ENCODE measurements around the gene ARMC10.

Gene ARMC10

DNA sequence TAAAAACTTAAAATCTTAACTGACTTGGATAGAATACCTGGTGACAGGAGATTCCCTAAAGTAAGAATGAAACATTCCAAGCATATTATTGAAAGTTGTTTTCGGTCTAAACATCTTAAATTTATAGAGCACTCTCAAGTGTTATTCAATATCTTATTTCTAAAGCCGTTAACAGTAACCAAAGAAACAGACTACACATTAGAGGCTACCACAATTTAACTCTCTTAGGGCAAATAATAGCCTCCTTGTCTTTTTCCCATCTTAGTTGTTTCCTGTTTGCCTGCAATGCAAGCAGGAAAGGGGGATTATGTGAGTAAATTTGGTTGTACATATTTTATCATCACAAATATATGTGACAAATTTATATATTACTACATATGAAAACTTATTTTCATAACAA lies 42.5 kb downstream of the ARMC10 start:
- no peak overlapping the region for H2BK120ac ChIP-seq (ENCODE audit: low read depth, low read length)
- H3K4me1 ChIP-seq (ENCODE audit: control insufficient read depth, insufficient read depth, low read depth, low read length) = peaks cover 7% of the 10 kb centered on the region
- no peak overlapping the region for H3K14ac ChIP-seq (ENCODE audit: low read length in 2 of 2)
- no peak overlapping the region for H2BK5ac ChIP-seq (ENCODE audit: low read depth, low read length, poor library complexity, severe bottlenecking)
- H2AFZ ChIP-seq (ENCODE audit: low read depth, low read length) = no peak overlapping the region
- no peak overlapping the region for H3K4me2 ChIP-seq (ENCODE audit: low read length, poor library complexity, severe bottlenecking)
- H3K9me3 ChIP-seq (ENCODE audit: control insufficient read depth, low read length) = no peaks in the 10 kb centered on the region
- H2BK15ac ChIP-seq (ENCODE audit: low read depth, poor library complexity, severe bottlenecking) = no peak overlapping the region
- no peak overlapping the region for H3K4ac ChIP-seq (ENCODE audit: low read depth in 1 of 2, low read length in 2 of 2)
- peaks cover 0 to 45% of the 10 kb centered on the region in 2 experiments for H3K36me3 ChIP-seq (ENCODE audit: control insufficient read depth in 1 of 2, insufficient read depth in 2 of 2, low read depth in 1 of 2, low read length in 2 of 2)
- no peak overlapping the region for H4K8ac ChIP-seq (ENCODE audit: low read length)
- no peak overlapping the region for H3K27ac ChIP-seq (ENCODE audit: low read length, poor library complexity, severe bottlenecking)
- H4K91ac ChIP-seq (ENCODE audit: low read length) = no peak overlapping the region
- H2BK12ac ChIP-seq (ENCODE audit: low read length in 2 of 2) = no peak overlapping the region
- H3K27me3 ChIP-seq (ENCODE audit: control insufficient read depth in 1 of 2, insufficient read depth in 1 of 2, low read length in 2 of 2) = no peaks in the 10 kb centered on the region
- no peak overlapping the region for H3K18ac ChIP-seq (ENCODE audit: low read depth in 1 of 2, low read length in 2 of 2)
- no peak overlapping the region for H3K4me3 ChIP-seq (ENCODE audit: insufficient read depth in 1 of 2, low read depth in 1 of 2, low read length in 2 of 2)
- no peak overlapping the region for H3K23ac ChIP-seq (ENCODE audit: low read length in 2 of 2)
- 100% methylated on average over 2 of the region's 2 CpGs for WGBS
- H3K79me1 ChIP-seq (replicated peaks; ENCODE audit: low read length, poor library complexity, severe bottlenecking) = peaks cover 1% of the 10 kb centered on the region
- no peak overlapping the region for H3K9ac ChIP-seq (ENCODE audit: low read length)
- DNase-seq = no peak
- no peak overlapping the region for H2AK5ac ChIP-seq (ENCODE audit: low read length, severe bottlenecking)

GRCh38 chr7:103119791-103120291 lies 44.9 kb downstream of the ARMC10 start:
- Histone ChIP-seq H3K14ac (ENCODE audit: low read length in 2 of 2) (no peak overlapping the region), H3K4me2 (ENCODE audit: low read length, poor library complexity, severe bottlenecking) (no peak overlapping the region), H3K4me3 (ENCODE audit: insufficient read depth in 1 of 2, low read depth in 1 of 2, low read length in 2 of 2) (no peak overlapping the region), H3K9ac (ENCODE audit: low read length) (no peak overlapping the region), H3K27me3 (ENCODE audit: control insufficient read depth in 1 of 2, insufficient read depth in 1 of 2, low read length in 2 of 2) (no peaks in the 10 kb centered on the region), H3K79me1 (replicated peaks; ENCODE audit: low read length, poor library complexity, severe bottlenecking) (peaks cover 3% of the 10 kb centered on the region), H4K91ac (ENCODE audit: low read length) (no peak overlapping the region), H3K23ac (ENCODE audit: low read length in 2 of 2) (no peak overlapping the region), H2BK120ac (ENCODE audit: low read depth, low read length) (no peak overlapping the region), H2AFZ (ENCODE audit: low read depth, low read length) (no peak overlapping the region), H4K8ac (ENCODE audit: low read length) (no peak overlapping the region), H2BK15ac (ENCODE audit: low read depth, poor library complexity, severe bottlenecking) (no peak overlapping the region), H3K36me3 (ENCODE audit: control insufficient read depth in 1 of 2, insufficient read depth in 2 of 2, low read depth in 1 of 2, low read length in 2 of 2) (peaks cover 0 to 62% of the 10 kb centered on the region in 2 experiments), H2BK12ac (ENCODE audit: low read length in 2 of 2) (no peak overlapping the region), H3K4ac (ENCODE audit: low read depth in 1 of 2, low read length in 2 of 2) (no peak overlapping the region), H3K27ac (ENCODE audit: low read length, poor library complexity, severe bottlenecking) (no peak overlapping the region), H2BK5ac (ENCODE audit: low read depth, low read length, poor library complexity, severe bottlenecking) (no peak overlapping the region), H2AK5ac (ENCODE audit: low read length, severe bottlenecking) (no peak overlapping the region), H3K9me3 (ENCODE audit: control insufficient read depth, low read length) (no peaks in the 10 kb centered on the region), H3K18ac (ENCODE audit: low read depth in 1 of 2, low read length in 2 of 2) (no peak overlapping the region), H3K4me1 (ENCODE audit: control insufficient read depth, insufficient read depth, low read depth, low read length) (peaks cover 4% of the 10 kb centered on the region)
- DNase-seq = no peak
- 100% methylated on average over 9 of the region's 11 CpGs for WGBS

GRCh38 chr7:103120362-103120761 lies 45.4 kb downstream of the ARMC10 start:
- H2BK5ac ChIP-seq (ENCODE audit: low read depth, low read length, poor library complexity, severe bottlenecking) = no peak overlapping the region

GRCh38 chr7:103121641-103122040 lies 46.7 kb downstream of the ARMC10 start:
- H3K9ac ChIP-seq (ENCODE audit: low read length) = no peak overlapping the region
- H2AK5ac ChIP-seq (ENCODE audit: low read length, severe bottlenecking) = no peak overlapping the region
- DNase-seq = no peak

More at GRCh38 chr7:103120362-103120761, 45.4 kb downstream of the ARMC10 start:
- Histone ChIP-seq H3K27ac (ENCODE audit: low read length, poor library complexity, severe bottlenecking) (no peak overlapping the region), H3K4me1 (ENCODE audit: control insufficient read depth, insufficient read depth, low read depth, low read length) (peaks cover 4% of the 10 kb centered on the region), H3K23ac (ENCODE audit: low read length in 2 of 2) (no peak overlapping the region), H4K91ac (ENCODE audit: low read length) (no peak overlapping the region), H2AK5ac (ENCODE audit: low read length, severe bottlenecking) (no peak overlapping the region), H3K18ac (ENCODE audit: low read depth in 1 of 2, low read length in 2 of 2) (no peak overlapping the region), H3K9ac (ENCODE audit: low read length) (no peak overlapping the region), H2BK15ac (ENCODE audit: low read depth, poor library complexity, severe bottlenecking) (no peak overlapping the region), H3K4ac (ENCODE audit: low read depth in 1 of 2, low read length in 2 of 2) (no peak overlapping the region), H2BK12ac (ENCODE audit: low read length in 2 of 2) (no peak overlapping the region), H3K4me3 (ENCODE audit: insufficient read depth in 1 of 2, low read depth in 1 of 2, low read length in 2 of 2) (no peak overlapping the region), H3K4me2 (ENCODE audit: low read length, poor library complexity, severe bottlenecking) (no peak overlapping the region), H3K36me3 (ENCODE audit: control insufficient read depth in 1 of 2, insufficient read depth in 2 of 2, low read depth in 1 of 2, low read length in 2 of 2) (peaks cover 0 to 65% of the 10 kb centered on the region in 2 experiments), H3K79me1 (replicated peaks; ENCODE audit: low read length, poor library complexity, severe bottlenecking) (peaks cover 3% of the 10 kb centered on the region), H2AFZ (ENCODE audit: low read depth, low read length) (no peak overlapping the region), H4K8ac (ENCODE audit: low read length) (no peak overlapping the region), H2BK120ac (ENCODE audit: low read depth, low read length) (no peak overlapping the region), H3K27me3 (ENCODE audit: control insufficient read depth in 1 of 2, insufficient read depth in 1 of 2, low read length in 2 of 2) (no peaks in the 10 kb centered on the region), H3K14ac (ENCODE audit: low read length in 2 of 2) (no peak overlapping the region), H3K9me3 (ENCODE audit: control insufficient read depth, low read length) (no peaks in the 10 kb centered on the region)
- 100% methylated on average over 1 of the region's 1 CpG for WGBS
- no peak for DNase-seq

More at GRCh38 chr7:103121641-103122040, 46.7 kb downstream of the ARMC10 start:
- no peak overlapping the region for H3K4ac ChIP-seq (ENCODE audit: low read depth in 1 of 2, low read length in 2 of 2)
- no peak overlapping the region for H3K23ac ChIP-seq (ENCODE audit: low read length in 2 of 2)
- H2BK12ac ChIP-seq (ENCODE audit: low read length in 2 of 2) = no peak overlapping the region
- no peak overlapping the region for H4K8ac ChIP-seq (ENCODE audit: low read length)
- no peak overlapping the region for H2AFZ ChIP-seq (ENCODE audit: low read depth, low read length)
- peaks cover 0 to 70% of the 10 kb centered on the region in 2 experiments for H3K36me3 ChIP-seq (ENCODE audit: control insufficient read depth in 1 of 2, insufficient read depth in 2 of 2, low read depth in 1 of 2, low read length in 2 of 2)
- no peak overlapping the region for H3K4me3 ChIP-seq (ENCODE audit: insufficient read depth in 1 of 2, low read depth in 1 of 2, low read length in 2 of 2)
- no peak overlapping the region for H2BK5ac ChIP-seq (ENCODE audit: low read depth, low read length, poor library complexity, severe bottlenecking)
- no peak overlapping the region for H3K14ac ChIP-seq (ENCODE audit: low read length in 2 of 2)
- no peak overlapping the region for H3K27ac ChIP-seq (ENCODE audit: low read length, poor library complexity, severe bottlenecking)
- H3K9me3 ChIP-seq (ENCODE audit: control insufficient read depth, low read length) = no peaks in the 10 kb centered on the region
- no peak overlapping the region for H3K18ac ChIP-seq (ENCODE audit: low read depth in 1 of 2, low read length in 2 of 2)
- no peaks in the 10 kb centered on the region for H3K27me3 ChIP-seq (ENCODE audit: control insufficient read depth in 1 of 2, insufficient read depth in 1 of 2, low read length in 2 of 2)
- H2BK15ac ChIP-seq (ENCODE audit: low read depth, poor library complexity, severe bottlenecking) = no peak overlapping the region
- H4K91ac ChIP-seq (ENCODE audit: low read length) = no peak overlapping the region
- H3K4me1 ChIP-seq (ENCODE audit: control insufficient read depth, insufficient read depth, low read depth, low read length) = no peaks in the 10 kb centered on the region
- no peak overlapping the region for H2BK120ac ChIP-seq (ENCODE audit: low read depth, low read length)
- peaks cover 4% of the 10 kb centered on the region for H3K79me1 ChIP-seq (replicated peaks; ENCODE audit: low read length, poor library complexity, severe bottlenecking)
- no peak overlapping the region for H3K4me2 ChIP-seq (ENCODE audit: low read length, poor library complexity, severe bottlenecking)
